GM21526 (cell line): ENCODE measurements around the gene NUF2.

Source experiments
- ATAC-seq: cut with Tn5 transposase; IDR thresholded peaks from one replicate; pipeline ENCODE4 v1.9.1; 2021; ENCODE audit warnings: moderate library complexity; ENCODE audit not compliant: unreplicated experiment, low FRiP score

The NUF2 gene

GRCh38 chr1:163399001-163399400, 77.2 kb downstream of the NUF2 start:
- ATAC-seq = no peak

GRCh38 chr1:163399976-163400601, 78.3 kb downstream of the NUF2 start:
- no peak for ATAC-seq

- no peak for ATAC-seq
Observed at GRCh38 chr1:163401211-163401610, 79.5 kb downstream of the NUF2 start.
